ENCODE results near the gene SPTLC1.

GRCh38 chr9:92146610-92147009 is 31.4 kb upstream of the SPTLC1 start:
- no peak for TF ChIP-seq MAX (IDR thresholded peaks at IDR 0.05; ENCODE audit: low read depth, low read length)
- TF ChIP-seq, protein P1, sequence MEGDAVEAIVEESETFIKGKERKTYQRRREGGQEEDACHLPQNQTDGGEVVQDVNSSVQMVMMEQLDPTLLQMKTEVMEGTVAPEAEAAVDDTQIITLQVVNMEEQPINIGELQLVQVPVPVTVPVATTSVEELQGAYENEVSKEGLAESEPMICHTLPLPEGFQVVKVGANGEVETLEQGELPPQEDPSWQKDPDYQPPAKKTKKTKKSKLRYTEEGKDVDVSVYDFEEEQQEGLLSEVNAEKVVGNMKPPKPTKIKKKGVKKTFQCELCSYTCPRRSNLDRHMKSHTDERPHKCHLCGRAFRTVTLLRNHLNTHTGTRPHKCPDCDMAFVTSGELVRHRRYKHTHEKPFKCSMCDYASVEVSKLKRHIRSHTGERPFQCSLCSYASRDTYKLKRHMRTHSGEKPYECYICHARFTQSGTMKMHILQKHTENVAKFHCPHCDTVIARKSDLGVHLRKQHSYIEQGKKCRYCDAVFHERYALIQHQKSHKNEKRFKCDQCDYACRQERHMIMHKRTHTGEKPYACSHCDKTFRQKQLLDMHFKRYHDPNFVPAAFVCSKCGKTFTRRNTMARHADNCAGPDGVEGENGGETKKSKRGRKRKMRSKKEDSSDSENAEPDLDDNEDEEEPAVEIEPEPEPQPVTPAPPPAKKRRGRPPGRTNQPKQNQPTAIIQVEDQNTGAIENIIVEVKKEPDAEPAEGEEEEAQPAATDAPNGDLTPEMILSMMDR (IDR thresholded peaks at IDR 0.05; ENCODE audit: low read depth, low read length) = no peak
- no peak for TF ChIP-seq POLR2A (IDR thresholded peaks at IDR 0.05; ENCODE audit: extremely low read depth, insufficient read length)
- no peak for TF ChIP-seq MYC (IDR thresholded peaks at IDR 0.05; ENCODE audit: low read depth, low read length)

Measured in NB4 (cell line).